GM21723 (cell line): Measurements from ENCODE around the gene C17orf100.

Experiments used
- ATAC-seq: cut with Tn5 transposase; IDR thresholded peaks from one replicate; pipeline ENCODE4 v1.9.1; 2021; ENCODE audit warnings: mild to moderate bottlenecking, moderate library complexity; ENCODE audit not compliant: unreplicated experiment

Gene C17orf100

DNA sequence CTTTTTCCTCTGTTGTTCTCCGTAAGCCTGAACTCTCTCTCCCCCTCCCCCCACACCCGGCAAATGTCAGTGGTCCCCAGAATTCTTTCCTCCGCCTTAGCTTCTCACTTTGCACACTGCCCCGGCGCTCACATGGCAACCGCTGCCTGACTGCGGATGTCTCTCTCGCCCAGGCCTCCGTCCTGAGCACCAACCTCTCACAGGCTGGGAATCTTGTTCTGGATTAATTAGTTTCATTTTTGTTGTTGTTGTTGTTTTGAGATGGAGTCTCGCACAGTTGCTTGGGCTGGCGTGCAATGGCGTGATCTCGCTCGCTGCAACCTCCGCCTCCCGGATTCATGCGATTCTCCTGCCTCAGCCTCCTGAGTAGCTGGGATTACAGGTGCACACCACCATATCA lies 16.7 kb downstream of the C17orf100 start:
- no peak for ATAC-seq

DNA sequence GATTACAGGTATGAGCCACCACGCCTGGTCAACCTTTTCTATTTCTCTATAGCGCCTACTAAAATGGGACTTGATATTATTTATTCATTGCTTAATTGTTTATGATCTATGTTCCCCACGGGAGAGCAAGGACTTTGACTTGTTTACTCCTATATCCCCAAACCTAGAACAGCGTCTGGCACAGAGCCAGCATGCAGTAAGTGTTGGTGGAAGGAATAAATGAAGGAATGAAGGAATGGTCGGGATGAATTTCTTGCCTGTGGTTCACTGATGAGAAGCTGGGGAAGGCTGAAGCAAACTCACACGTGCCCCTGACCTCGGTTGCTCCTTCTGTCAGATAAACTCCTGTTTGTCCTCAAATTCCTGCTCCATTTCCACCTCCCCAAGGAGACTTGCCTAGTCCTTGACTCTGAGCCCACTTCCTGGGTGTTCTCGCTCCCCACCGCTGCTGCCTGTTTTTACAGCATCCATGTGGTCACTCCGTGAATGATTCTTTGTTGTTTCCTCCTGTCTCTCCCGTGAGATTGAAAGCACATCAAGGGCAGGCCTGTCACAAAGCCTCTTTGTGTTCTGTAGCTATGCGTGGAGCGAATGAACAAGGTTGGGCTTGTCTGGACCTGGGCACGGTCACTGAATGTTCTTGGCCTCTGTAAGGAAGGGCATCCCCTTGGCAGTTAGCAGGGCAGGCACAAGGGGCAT lies 17.3 kb downstream of the C17orf100 start:
- ATAC-seq = no peak

- no peak for ATAC-seq
Measured at GRCh38 chr17:6669479-6670212, 18.1 kb downstream of the C17orf100 start.

DNA sequence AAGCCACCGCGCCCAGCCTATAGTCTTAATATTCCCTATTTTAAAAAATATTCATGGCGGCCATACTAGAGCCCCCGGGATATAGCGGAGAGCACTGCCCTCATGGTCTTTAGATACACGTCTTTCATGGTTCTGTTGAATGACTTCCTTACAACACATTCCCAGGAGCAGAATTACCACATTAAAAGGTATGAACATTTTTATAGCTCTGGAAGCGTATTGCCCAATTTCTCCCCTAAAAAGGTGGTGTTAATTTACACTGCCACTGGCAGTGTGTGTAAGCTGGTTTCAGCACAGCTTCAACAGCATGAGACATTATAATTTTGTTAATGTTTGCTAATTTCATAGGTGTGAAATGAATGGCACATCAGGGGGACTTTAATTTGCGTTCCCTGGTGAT lies 19.0 kb downstream of the C17orf100 start:
- ATAC-seq = no peak

DNA sequence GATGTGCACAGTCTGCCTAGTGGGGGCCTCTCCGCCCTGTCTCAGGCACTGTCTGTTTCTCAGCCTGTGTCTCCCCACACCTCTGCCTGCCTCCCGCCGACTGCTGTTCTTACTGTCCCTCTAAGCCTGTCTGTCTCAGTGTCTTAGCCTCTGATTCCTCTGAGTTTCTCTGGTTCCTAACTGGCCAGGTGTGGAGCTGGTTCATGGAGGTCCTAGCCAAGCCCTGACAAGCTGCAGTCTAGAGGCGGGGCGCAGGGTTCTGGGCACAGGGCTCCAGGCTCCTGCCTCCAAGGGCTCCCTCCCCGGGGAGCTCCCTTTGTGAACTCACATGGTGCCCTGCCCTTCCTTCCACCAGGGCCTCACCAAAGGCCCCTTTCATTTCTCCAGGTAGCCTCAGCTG lies 19.4 kb downstream of the C17orf100 start:
- ATAC-seq = no peak

GRCh38 chr17:6671431-6671830 lies 19.9 kb downstream of the C17orf100 start:
- ATAC-seq = no peak

DNA sequence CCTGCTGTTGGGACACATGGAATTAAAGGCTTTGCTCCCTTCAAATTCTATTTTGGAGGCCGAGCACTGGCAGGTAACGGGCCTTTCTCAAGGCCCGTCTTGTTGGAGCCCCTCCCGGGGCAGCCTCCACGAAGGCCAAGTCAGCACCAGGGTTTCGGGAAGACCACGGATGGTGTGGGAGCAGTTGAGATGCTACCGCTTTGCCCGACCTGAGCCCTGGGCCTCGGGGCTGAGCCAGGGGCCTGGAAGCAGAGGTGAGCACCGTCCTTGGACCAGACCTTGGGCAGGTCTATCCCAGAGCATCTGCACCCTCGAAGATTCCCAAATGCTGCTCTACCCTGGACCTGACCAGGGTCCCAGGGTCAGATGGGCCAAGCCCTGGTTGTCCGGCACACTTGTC lies 23.0 kb downstream of the C17orf100 start:
- no peak for ATAC-seq

DNA sequence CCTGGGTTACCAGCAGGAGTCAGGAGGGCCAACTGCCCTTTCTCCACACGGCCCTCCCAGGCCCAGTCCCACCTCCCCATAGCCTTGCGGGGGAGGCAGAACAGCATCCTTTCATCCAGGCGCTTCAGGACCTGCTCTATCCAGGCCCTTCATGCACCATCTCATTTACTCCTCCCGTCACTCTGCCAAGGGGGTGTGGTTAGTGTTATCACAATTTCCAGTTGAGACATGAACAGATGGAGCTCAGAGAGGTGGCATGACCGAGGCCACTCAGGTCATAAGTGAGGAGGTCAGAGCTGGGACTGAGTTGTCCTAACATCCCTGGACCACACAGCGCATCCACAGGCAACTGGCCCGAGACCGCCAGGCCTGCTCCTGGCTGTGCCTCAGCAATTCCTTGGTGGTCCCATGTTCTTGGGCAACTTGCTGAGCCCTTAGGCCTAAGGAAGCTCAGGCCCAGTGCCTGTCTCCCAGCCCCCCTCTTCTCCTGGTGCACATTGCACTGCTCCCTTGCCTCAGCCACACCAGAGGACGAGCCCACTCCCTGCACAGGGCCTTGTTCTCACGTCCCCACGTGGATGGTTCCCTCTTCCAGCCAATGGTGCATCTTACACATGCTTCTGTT lies 23.8 kb downstream of the C17orf100 start:
- ATAC-seq = no peak

DNA sequence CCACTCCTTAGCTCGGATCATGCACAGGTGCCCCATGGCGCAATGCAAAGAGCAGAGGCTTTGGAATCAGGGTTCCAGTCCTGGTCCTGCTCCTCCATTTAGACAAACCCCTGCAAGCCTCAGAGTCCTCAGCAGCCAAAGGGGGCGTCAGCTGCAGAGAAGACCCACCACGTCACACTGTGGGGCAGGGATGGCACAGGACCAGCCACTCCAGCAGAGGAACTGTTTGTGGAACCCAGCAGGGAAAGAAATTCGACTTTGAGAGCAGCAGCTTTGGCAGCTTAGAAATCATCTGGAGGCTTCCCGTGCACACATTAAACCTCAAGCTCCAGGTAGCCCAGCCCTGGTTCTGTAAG lies 25.2 kb downstream of the C17orf100 start:
- ATAC-seq = no peak

DNA sequence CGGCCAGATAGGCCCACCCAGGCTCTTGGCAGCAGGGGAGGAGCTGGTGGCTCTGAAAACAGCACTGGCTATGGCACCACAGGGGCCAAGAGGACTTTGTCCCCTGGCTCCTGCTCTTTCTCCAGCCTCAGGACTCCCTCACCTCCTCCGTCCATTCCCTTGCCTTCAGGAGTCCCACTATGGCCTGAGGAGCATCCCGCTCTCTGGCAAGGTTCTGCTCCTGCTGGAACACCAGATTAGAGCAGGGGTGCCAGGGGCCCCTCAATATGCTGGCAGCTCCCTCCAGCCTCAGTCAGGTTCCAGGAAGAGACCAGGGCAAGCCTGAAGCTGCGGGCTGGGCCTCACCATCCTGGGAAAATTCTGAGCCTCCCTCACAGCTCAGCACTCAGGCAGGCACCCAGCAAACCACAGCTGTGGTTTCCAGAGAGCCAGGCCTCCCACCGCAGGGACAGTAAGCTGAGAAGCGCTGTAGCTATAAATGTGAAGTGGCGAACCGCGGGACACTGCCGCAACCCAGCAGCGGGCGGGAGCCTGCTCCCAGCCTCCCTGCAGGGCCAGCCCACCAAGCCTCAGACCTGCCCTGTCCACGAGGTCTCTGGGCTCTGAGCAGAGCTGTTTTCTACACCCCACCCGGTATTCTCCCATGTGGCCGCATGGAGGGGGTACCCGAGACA lies 25.7 kb downstream of the C17orf100 start:
- no peak for ATAC-seq

DNA sequence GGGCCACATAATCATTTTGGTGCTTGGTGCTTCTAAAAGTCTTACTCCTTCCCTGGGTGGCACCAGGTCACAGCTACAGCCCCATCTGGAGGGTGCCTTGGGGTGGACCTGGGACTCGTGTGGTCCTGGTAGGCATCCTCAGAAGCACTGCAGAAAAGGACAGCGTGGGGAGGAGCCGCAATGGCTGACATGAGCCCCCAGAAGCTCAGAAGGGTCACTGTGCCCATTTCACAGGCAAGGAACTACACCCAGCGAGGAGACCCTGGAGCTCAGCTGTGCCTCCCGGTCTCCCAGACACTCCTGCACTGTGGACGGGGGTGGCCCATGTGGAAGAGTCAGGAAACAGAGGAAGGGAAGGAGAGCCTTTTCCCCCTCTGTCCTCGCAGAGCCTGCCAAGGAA lies 26.4 kb downstream of the C17orf100 start:
- no peak for ATAC-seq

GRCh38 chr17:6679241-6679640 lies 27.7 kb downstream of the C17orf100 start:
- no peak for ATAC-seq

GRCh38 chr17:6681176-6681575 lies 29.6 kb downstream of the C17orf100 start:
- ATAC-seq = no peak

DNA sequence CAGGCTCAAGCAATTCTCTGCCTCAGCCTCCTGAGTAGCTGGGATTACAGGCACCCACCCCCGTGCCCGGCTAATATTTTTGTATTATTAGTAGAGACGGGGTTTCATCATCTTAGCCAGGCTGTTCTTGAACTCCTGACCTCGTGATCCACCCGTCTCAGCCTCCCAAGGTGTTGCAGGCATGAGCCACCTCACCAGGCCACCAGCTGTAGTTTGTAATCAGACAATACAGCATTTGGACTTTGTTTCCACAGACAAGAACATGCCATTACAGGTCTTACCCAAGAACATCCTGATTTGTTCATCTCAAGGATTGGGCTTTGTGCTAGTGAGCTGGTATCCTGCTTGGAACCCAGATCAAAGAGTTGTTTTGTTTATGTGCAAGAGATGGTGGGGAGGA lies 30.1 kb downstream of the C17orf100 start:
- no peak for ATAC-seq

- ATAC-seq = no peak
Measured at GRCh38 chr17:6682339-6682738, 30.8 kb downstream of the C17orf100 start.

DNA sequence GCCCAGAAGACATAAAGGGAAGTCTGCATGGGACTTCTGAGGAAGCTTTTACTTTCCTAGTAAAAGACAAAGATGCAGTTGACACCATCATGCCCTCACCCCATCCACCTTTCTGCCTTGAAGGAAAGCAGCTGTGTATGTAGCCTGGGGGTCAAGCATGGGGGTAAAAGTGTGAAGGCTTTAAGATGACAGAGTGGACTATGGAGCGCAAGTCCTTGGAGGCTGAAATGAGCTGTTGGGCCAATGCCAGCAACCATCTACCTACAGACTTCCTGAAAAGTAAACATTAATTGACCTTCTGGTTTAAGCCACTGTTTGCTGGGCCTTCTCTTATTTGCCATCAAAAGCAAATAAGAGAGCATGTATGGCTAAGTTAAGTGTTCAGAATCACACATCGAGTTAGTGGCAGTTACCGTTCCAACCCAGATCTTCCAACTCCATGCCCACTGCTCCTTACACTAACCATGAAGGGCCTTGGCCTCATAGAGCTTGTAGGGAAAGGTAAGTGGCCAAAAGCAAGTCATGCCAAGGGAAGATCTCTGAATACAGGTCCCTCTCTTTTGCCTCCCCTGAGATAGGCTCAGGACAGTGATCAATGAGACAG lies 31.6 kb downstream of the C17orf100 start:
- ATAC-seq = no peak

DNA sequence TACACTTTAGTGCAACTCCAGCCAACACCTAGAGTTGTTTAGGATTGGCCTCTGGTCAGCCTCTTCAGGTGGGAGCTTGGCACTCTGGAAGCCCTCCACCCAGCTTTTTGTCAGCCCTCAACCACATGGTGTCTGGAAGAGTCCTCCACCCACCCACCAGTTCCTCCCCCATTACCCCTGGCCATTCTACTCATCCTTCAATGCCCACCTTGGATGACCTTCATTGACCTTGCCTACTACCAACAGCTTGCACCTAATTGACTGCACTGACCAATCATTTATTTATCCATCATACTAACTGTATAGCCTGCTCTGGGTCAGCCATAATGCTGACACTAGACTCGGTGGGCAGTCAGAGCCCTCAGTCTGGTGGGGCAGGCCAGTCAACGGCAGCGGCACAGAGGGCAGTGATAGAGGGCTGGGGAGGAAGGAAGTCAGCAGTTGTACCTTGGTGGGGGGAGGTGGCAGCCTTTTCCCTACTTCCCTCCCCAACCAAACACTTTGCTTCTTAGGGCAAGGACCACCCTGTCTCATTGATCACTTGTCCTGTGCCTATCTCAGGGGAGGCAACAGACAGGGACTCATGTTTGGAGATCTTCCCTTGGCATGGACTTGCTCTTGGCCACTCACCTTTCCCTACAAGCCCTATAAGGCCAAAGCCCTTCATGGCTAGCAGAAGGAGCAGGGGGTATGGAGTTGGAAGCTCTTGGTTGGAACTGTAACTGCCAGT lies 32.3 kb downstream of the C17orf100 start:
- no peak for ATAC-seq

- ATAC-seq = no peak
Measured at GRCh38 chr17:6684460-6684783, 32.9 kb downstream of the C17orf100 start.

GRCh38 chr17:6684881-6685767 lies 33.6 kb downstream of the C17orf100 start:
- no peak for ATAC-seq

GRCh38 chr17:6686026-6686425 lies 34.5 kb downstream of the C17orf100 start:
- no peak for ATAC-seq
